OCI-M1 (cell line): Measurements from ENCODE around the gene SYNDIG1.
"Not testable (repeated sequence)": the region's sequence is repeated elsewhere in the genome, so short reads cannot be mapped to it uniquely, and the experiment has no call there.

Experiments
- DNase-seq: peaks from one replicate; lab custom pipeline; 2025; lab: John Stamatoyannopoulos, UW

The SYNDIG1 gene

DNA sequence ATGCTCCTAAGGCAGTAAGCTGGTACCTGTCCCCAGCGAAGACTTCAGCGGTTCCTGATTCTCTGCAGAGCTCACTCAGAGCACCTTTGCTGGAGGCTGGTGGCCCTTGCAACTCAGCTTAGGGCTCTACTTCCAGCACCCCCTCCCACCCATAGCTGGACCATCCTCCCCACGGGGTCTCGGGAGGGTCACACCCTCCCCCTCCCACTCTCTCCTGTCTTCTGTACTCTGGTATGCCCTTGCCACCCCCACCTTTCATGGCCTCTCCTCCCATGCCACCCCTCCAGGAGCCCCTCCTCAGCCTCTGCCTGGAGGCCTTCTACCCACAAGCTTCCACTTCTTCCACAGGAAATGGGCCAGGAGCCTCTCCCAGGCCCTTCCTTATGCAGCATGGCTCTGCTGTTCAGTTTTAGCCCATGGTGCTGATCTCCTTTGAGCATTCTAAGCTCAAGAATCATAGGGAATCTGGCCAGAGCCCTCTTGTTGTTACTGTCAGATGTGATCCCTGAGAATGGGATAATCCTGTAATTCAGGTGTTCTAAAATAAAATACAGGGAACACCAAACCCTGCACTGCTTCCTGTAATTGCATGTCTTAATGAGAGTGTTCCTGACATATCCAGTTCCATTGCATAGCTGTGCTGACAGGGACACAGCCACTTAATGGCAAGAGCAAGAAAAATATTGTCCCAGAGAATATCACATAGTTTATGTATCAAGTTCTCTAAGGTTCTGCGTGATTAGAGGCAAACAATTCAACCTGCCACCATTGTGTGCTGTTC, 142.1 kb downstream of the SYNDIG1 start:
- no peak for DNase-seq

DNA sequence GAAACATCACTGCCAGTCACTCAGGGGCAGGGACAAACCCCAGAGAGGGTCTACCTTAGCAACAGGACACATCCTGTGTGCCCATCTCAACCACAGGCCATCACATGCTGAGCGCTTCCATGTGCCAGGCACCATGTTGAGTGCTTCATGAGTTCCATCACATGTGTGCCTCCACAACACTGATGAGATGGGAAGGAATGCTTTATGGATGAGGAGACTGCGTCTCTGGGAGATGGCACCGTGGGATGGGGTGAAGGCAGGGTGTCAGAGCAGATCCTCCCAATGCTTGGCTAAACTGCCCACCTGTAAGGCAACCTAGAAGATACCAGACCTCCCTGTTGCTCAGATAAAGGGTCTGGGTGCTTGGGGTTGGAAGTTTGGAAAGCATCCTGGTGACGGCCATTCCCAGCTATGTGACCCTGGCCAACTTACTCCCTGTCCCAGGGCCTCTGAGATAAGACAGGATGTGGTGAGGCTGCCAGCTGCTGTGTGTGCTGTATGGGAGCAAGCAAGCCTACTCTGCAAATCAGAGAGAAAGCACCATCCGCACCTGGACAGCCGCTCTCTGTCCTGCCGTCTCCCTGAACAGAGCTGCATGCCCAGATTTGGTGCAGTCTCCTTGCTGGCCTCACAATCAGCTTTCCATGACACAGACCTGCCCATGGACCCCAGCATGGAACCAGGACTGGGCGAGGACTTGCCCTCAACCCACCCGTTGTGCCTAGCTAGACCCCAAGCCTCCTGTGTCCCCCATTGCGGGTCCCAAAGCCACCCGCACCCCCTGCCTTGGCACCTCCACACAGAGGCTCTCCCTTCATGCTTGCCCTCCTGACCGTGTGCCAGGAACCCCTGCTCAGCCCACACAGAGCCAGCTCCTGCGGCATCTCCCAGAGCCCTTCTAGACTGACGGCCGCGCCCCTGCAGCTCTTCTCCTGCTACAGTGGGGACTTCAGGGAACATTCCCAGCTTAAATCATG, 143.7 kb downstream of the SYNDIG1 start:
- DNase-seq, result no peak

DNA sequence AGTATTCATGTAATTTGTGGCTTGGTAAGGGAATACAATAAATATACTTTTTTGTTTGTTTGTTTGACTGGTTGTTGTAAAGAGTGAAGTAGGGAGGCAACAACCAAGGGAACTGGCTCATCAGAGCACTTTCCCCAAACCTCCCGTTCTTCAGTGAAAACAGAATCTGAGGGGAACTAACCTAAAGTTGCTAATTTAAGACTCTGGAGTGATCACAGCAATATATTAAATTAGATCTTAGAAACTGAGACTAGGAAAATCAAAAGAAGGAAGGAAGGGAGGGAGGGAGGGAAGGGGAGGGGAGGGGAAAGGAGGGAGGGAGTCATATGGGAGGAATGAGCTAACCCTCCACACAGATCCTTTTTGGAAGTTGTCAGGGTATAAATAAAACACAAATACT, 144.9 kb downstream of the SYNDIG1 start:
- DNase-seq, result no peak

DNA sequence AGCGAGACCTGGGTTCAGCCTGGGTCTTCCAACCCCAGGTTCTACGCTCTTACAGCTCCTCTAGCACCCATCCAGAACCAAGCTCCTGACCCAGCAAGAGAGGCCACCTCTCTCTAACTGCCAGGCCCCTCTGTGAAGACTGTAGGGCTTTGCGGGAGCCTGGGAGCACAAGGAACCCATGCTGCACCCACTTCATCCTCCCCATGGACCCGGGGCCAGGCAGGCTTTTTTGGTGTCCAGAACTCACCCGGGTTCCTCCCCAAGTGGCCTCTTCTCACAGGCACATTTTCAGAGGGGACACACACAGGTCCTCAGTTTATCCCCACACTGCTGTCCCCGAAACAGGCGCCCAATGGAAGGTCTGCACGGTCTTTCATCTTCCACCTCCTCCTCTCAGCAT, 145.9 kb downstream of the SYNDIG1 start:
- no peak for DNase-seq

DNA sequence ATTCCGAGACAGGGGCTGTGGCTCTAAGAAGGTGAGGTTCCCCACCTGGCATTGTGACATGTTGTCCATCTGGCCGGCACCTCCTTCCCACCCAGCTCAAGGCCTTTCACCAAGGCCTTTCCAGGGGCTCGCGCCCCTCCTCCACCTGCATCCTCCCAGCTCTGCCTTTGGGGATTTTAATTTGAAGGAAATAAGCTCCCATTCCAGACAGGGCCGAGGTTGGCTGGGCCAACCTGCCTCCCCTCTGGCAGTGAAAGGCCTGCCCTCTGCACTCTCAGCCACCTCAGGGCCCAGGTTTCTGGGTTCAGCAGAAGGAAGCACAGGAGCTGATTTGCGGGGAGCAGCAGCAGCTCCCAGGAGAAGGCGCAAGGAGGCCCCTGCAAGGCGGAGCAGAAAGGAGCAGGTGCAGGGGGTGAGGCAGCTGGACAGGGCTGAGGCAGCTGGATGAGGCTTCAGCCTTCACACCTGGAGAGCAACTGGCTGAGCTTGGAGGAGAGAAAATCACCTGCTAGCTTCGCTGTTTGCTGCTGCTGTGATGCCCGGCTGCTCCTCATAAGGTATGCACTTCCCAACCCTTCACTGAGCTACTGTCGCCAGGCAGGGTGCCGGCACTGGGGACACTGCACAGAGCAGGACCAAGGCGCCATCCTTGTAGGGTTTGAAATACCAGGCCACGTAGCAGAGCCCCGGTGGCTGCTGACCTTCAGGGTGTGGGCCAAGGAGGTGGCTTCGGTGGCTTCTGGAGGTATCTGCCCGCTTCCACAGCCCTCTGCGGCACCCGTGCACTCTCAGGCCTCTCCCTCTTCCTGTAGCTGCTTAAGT, 147.0 kb downstream of the SYNDIG1 start:
- no peak for DNase-seq

DNA sequence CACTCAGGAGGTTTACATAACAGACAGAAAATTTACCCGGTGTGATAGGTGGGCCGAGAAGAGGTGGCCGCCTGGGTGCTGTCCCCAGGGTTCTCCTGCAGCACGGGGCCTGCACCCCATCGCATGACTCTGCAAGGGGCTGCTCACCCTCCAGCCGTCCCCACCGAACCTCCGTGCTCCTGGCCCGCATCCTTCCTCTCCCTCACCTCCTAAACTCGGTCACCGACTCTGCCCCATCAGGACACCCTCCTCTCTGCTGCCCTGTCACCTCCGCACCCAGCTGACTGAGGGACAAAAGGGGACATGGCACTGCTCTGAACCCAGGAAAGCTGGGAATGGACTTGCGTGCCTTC, 147.6 kb downstream of the SYNDIG1 start:
- DNase-seq, result no peak

DNA sequence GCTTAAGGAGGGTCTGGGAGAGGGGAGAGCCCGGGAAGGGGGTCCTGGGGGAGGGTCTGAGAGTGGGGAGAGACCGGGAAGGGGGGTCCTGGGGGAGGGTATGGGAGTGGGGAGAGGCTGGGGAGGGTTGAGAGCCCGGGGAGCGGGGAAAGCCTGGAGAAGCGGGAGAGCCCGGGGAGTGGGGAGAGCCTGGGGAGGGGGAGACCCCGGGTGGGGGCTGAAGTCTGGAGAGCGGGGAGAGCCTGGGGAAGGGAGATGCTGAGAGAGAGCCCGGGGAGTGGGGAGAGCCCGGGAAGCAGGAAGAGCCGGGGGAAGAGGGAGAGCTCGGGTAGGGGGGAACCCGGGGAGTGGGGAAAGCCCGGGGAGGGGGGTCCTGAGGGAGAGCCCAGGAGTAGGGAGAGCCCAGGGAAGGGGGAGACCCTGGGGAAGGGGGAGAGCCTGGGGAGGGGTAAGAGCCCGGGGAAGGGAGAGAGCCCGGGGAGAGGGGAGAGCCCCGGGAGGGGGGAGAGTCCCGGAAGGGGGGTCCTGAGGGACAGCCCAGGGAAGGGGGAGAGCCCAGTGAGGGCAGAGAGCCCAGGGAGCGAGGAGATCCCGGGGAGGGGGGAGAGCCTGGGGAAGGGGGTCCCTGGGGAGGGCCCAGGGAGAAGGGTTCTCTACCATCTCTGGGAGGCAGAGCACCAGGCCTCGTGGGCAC, 148.5 kb downstream of the SYNDIG1 start:
- no peak for DNase-seq

DNA sequence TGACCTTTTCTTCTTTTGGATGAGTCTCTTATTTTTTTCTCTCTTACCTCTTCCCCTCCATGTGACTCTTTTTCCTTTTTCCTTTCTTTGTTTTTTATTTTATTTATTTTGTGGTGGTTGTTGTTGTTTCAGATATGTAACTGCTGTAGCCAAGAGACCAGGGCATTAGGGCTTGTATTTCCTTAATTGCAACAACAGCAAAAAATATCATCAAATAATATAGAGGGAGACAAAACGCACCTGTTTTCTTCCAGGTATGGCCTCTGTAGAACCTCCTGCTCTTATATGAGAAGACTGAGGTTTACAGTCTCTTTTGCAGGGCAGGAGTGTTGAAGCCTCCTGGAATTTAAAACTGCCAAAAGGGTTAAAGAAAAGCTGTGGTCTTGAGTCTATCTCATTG, 149.3 kb downstream of the SYNDIG1 start:
- DNase-seq, result no peak

DNA sequence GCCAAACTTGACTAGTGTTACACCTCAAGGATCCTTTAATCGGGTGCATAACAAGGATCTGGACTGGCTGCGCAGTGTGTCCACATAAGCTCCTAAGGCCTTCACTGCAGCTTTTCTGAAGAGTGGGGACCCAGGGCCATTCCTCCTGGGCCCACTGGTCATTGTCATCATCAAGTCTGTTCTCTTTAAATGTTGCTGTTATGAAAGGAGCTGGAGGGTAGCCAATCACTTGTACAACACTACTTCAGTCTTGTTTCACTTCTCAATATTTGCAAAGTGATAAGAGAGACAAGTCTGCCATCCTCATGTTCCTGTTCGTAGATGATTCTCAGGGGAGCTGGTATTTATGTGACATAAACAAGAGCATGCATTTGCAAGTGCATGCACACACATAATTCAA, 149.8 kb downstream of the SYNDIG1 start:
- no peak for DNase-seq

DNA sequence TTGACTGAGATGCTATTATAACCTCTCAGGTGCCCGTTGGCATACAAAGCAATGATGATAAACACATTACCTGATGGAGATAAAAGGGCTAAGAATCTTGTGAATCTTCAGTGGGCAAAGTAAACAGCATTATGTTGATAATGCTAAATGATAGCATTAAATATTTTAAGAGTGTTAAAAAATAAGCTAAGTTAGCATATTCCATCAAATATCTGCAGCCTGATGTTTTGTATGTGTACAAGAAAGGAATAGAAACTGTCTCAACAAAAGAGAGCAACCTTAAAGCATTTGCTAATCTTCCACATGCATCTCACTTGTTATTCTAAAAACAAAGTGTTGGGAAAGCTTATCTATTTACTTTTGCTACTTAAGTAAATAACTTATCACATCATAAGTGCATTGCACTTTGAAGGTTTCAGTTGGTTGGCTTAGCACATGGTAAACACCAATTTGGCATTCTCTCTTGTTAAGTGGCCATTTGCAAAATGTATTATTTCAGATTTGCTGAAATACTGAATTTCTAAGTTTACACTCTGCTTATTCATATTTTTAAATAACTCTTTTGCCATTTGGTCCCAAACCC, 151.6 kb downstream of the SYNDIG1 start:
- DNase-seq, result no peak

DNA sequence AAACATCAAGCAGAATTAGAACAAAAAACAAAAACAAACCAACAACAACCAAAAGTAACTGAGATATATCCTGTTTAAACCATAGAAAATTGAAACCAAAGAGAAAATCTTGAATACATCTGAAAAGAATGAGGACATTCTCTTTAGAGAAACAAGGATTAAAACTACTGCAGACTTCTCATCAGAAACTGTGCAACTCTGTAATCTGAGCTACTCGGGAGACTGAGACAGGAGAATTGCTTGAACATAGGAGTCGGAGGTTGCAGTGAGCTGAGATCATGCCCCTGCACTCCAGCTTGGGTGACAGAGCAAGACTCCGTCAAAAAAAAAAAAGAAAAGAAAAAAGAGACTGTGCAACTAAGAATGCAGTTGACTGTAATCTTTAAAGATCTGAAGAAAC, 153.4 kb downstream of the SYNDIG1 start:
- DNase-seq, result no peak

DNA sequence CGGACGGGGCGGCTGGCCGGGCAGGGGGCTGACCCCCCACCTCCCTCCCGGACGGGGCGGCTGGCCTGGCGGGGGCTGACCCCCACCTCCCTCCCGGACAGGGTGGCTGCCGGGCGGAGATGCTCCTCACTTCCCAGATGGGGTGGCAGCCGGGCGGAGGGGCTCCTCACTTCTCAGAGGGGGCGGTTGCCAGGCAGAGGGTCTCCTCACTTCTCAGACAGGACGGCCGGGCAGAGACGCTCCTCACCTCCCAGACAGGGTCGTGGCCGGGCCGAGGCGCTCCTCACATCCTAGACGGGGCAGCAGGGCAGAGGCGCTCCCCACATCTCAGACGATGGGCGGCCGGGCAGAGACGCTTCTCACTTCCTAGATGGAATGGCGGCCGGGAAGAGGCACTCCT, 156.7 kb downstream of the SYNDIG1 start:
- DNase-seq, result not testable (repeated sequence)

DNA sequence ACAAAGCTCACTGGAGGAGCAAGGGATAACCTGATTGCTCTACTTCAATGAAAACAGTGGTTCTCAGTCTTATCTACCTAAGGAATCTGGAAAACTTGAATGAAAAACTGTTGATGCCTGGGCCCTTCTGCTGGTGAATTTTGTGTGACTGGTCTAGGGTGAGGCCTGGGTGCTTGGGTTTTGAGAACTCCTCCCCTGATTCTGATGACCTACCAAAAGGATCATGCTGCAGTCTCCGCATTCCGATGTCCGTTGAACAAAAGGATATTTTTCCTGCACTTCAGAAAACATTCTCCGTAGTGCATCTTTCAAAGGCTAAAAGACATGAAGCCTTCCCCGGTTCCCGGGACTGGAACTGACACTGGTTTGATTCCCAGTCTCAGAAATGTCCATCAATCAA, 157.9 kb downstream of the SYNDIG1 start:
- DNase-seq, result no peak

DNA sequence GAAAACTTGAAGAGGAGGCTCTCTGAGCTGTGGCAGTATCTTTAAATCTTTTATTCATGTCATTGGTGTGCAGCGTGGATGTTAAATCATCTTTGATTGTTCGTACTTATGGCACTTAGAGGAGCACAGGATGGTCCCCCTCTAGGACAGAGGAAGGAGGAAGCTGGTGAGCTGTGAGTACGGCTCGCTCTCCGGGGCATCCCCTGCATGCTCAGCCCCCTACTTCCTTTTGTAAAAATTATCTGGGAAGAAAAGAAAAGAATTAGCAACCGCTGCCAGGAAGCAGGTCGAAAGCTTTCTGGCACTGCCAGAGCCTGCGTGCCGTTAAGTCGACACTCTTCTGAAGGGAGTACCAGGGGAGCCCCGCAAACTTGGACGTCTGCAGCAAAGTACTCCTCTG, 158.5 kb downstream of the SYNDIG1 start:
- no peak for DNase-seq

DNA sequence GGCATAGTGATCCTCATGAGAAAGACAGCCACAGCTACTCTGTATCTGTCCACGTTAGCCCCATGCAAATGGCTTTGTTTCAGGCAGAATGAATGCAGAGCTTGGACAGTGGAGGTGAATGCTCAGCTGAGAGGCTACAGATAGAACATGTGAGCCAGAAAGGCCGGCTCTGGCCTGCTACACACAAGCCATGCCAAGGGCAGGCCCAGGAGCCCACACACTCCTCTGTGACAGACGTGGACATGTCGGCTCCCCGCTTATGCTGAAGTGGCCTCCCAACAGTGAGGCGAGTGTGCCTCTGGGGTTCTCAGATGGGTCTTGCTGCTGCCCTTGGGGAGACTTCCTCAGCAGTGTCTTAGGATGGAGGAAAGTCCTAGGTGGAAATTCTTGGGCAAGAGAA, 159.6 kb downstream of the SYNDIG1 start:
- no peak for DNase-seq

DNA sequence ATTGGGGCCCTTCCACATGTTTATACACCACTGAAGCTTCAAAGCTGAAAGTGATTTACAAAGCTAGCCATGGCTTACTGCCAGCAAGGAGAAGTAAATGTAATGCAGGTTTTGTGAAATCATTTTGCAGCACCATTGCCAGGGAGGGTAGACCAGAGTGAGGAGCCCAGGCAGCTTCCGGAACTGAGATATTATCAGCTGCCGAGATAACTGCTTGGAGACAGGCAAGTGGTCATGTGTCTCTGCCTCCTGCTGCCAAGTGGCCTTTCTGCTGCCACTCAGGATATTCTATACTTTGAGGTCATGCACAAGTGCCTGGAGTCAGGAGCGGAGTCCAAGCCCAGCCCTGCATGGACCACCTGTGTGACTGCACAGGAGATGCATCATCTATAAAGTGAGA, 160.2 kb downstream of the SYNDIG1 start:
- DNase-seq, result no peak

DNA sequence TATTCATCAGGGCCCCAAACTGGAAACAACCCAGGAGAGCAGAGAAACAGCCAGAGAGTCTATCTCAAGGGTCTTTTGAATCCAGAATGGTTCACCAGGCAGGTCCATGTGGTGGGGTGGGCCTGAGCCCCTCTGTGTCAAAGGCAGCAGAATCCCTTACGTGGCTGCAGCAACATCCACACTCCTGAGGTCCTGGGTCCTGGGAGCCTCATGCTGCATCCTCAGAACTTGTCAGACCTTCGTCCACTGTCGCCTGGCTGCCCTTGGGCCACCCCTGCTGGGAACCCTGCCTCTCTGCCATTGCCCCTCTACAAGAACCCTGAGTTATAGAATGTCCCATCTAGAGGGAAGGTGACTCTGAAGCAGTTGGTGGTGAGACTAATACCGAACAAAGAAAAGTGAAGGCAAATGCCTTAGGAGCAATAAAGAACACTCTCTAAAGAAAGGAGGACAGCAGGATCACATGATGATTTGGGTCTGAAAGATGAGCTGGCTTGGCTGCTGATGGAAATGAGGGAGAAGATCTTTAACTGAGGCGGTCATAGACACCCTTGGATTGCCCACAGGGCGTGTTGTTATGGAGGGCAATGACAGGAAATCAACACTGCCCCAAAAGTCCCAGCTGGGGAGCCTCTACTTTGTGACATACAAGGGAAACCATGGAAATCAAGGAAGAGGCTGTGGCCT, 161.2 kb downstream of the SYNDIG1 start:
- DNase-seq, result no peak

DNA sequence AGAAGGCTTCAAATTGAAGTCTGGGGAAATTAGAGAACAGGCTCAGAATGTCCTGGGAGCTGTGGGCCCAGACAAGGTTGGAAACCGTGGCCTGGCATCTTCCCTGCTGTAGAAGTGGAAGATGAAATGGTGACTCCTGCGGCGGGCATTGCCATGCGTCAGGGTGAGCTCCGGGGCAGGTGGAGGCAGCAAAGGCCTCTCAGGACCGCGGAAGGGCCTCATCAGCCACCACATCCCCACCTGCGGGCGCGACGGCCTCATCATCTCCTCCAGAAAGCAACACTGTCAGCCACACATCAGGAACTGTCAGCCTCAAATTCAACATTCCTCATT, 161.7 kb downstream of the SYNDIG1 start:
- DNase-seq, result no peak

DNA sequence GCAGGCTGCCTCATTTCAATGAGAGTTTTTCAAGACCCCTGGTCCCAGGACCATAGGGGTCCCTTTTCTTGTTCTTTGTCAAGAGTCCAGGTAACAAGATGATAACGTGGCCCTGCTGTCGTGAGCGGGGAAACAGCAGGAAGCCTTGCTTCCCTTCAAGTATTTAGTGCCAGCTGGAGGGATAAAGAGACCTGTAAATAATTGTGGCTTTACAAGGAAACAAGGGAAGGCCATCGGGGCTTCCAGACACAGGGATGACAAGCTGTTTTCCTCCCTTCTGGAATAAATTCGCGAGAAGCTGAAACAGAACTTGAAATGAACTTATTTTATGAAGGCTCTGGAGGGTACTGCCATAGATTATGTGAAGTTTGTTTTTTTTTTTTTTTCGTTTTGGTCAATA, 163.2 kb downstream of the SYNDIG1 start:
- no peak for DNase-seq

DNA sequence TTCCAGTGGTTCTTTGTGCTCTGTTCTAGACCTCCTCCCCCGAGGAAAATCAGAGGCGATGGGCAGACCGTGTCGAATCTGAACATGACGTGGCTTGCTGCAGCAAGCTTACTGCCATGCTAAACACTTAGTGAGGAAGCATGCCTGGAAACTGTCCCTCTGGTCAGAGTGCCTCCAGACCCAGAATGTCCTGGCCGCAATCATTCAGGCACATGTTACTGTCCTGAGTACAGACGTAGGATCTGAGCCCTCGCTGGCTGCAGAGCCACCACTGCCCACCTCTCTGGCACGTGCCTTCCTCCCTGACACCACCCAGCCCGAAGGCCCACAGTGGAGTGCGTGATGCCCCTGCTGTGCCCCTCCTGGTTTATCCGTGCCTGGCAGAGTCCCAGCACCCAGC, 163.6 kb downstream of the SYNDIG1 start:
- no peak for DNase-seq

DNA sequence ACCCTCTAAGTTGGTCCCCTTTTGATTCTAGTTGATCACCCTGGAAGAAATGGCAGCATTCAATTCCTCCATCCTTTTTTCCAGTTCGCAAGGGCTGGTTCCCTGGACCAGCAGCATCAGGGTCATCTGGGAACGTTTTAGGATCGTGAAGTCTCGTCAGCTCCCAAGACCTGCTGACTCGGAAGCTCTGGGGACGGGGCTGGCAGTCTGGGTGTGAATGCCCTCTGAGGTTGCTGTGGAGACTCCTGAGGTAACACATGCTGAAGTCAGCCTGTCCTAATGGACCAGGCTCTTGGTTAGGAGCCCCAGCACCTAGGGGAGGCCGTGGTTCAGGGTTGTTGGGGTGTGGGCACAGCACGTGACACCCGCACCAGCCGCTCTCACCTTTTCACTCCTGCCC, 164.1 kb downstream of the SYNDIG1 start:
- DNase-seq, result no peak
